ENCODE data around the gene BPIFB1. TPM values are rescaled to one million over a fixed set of nuclear protein-coding genes. Genes with fewer than 3 reads are reported as not detected.
A peak's percentile ranks its signal among the peaks of the same experiment; 100 is the strongest.

The BPIFB1 gene
- total and polyA plus RNA-seq, 2 of the 13 experiments (the other 11 are each of a cell fraction or from before 2014, with no cell fraction given), result 0.82 to 4.4 TPM

- TF ChIP-seq, protein P1, sequence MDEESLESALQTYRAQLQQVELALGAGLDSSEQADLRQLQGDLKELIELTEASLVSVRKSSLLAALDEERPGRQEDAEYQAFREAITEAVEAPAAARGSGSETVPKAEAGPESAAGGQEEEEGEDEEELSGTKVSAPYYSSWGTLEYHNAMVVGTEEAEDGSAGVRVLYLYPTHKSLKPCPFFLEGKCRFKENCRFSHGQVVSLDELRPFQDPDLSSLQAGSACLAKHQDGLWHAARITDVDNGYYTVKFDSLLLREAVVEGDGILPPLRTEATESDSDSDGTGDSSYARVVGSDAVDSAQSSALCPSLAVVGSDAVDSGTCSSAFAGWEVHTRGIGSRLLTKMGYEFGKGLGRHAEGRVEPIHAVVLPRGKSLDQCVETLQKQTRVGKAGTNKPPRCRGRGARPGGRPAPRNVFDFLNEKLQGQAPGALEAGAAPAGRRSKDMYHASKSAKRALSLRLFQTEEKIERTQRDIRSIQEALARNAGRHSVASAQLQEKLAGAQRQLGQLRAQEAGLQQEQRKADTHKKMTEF (CRISPR knock-in tag; IDR thresholded peaks at IDR 0.05), result 0 out of 2 replicates have a peak, but pooled peaks have one; percentile 23
- TF ChIP-seq ATF4 (CRISPR knock-in tag; IDR thresholded peaks at IDR 0.05), result no peak
- TF ChIP-seq, protein P2, sequence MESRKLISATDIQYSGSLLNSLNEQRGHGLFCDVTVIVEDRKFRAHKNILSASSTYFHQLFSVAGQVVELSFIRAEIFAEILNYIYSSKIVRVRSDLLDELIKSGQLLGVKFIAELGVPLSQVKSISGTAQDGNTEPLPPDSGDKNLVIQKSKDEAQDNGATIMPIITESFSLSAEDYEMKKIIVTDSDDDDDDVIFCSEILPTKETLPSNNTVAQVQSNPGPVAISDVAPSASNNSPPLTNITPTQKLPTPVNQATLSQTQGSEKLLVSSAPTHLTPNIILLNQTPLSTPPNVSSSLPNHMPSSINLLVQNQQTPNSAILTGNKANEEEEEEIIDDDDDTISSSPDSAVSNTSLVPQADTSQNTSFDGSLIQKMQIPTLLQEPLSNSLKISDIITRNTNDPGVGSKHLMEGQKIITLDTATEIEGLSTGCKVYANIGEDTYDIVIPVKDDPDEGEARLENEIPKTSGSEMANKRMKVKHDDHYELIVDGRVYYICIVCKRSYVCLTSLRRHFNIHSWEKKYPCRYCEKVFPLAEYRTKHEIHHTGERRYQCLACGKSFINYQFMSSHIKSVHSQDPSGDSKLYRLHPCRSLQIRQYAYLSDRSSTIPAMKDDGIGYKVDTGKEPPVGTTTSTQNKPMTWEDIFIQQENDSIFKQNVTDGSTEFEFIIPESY (CRISPR knock-in tag; IDR thresholded peaks at IDR 0.05), result no peak
- peak; percentile 24 for TF ChIP-seq ASH2L (IDR thresholded peaks at IDR 0.05; ENCODE audit: insufficient read length, low read depth, low read length)
- peak; percentile 35; the same call in 1 of the 2 replicates for TF ChIP-seq PPARG (CRISPR knock-in tag; conservative IDR thresholded peaks at IDR 0.05)
- no peak for TF ChIP-seq TFDP1 (CRISPR knock-in tag; IDR thresholded peaks at IDR 0.05; ENCODE audit: borderline replicate concordance)
- peak; percentile 20; the same call in 1 of the 2 replicates for TF ChIP-seq ARID3A (IDR thresholded peaks at IDR 0.05; ENCODE audit: low read depth, low read length)
- TF ChIP-seq, protein P3, sequence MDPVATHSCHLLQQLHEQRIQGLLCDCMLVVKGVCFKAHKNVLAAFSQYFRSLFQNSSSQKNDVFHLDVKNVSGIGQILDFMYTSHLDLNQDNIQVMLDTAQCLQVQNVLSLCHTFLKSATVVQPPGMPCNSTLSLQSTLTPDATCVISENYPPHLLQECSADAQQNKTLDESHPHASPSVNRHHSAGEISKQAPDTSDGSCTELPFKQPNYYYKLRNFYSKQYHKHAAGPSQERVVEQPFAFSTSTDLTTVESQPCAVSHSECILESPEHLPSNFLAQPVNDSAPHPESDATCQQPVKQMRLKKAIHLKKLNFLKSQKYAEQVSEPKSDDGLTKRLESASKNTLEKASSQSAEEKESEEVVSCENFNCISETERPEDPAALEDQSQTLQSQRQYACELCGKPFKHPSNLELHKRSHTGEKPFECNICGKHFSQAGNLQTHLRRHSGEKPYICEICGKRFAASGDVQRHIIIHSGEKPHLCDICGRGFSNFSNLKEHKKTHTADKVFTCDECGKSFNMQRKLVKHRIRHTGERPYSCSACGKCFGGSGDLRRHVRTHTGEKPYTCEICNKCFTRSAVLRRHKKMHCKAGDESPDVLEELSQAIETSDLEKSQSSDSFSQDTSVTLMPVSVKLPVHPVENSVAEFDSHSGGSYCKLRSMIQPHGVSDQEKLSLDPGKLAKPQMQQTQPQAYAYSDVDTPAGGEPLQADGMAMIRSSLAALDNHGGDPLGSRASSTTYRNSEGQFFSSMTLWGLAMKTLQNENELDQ (CRISPR knock-in tag; IDR thresholded peaks at IDR 0.05; ENCODE audit: borderline replicate concordance), result peak; percentile 39; the same call in 1 of the 2 replicates
- TF ChIP-seq ZZZ3 (CRISPR knock-in tag; IDR thresholded peaks at IDR 0.05; ENCODE audit: borderline replicate concordance), result no peak
- no peak for TF ChIP-seq ZNF776 (CRISPR knock-in tag; IDR thresholded peaks at IDR 0.05)
- no peak for TF ChIP-seq CBX2 (IDR thresholded peaks at IDR 0.05; ENCODE audit: low read depth, low read length)
- TF ChIP-seq CBX2 (CRISPR knock-in tag; IDR thresholded peaks at IDR 0.05; ENCODE audit: low read depth), result no peak
- TF ChIP-seq, protein P4, sequence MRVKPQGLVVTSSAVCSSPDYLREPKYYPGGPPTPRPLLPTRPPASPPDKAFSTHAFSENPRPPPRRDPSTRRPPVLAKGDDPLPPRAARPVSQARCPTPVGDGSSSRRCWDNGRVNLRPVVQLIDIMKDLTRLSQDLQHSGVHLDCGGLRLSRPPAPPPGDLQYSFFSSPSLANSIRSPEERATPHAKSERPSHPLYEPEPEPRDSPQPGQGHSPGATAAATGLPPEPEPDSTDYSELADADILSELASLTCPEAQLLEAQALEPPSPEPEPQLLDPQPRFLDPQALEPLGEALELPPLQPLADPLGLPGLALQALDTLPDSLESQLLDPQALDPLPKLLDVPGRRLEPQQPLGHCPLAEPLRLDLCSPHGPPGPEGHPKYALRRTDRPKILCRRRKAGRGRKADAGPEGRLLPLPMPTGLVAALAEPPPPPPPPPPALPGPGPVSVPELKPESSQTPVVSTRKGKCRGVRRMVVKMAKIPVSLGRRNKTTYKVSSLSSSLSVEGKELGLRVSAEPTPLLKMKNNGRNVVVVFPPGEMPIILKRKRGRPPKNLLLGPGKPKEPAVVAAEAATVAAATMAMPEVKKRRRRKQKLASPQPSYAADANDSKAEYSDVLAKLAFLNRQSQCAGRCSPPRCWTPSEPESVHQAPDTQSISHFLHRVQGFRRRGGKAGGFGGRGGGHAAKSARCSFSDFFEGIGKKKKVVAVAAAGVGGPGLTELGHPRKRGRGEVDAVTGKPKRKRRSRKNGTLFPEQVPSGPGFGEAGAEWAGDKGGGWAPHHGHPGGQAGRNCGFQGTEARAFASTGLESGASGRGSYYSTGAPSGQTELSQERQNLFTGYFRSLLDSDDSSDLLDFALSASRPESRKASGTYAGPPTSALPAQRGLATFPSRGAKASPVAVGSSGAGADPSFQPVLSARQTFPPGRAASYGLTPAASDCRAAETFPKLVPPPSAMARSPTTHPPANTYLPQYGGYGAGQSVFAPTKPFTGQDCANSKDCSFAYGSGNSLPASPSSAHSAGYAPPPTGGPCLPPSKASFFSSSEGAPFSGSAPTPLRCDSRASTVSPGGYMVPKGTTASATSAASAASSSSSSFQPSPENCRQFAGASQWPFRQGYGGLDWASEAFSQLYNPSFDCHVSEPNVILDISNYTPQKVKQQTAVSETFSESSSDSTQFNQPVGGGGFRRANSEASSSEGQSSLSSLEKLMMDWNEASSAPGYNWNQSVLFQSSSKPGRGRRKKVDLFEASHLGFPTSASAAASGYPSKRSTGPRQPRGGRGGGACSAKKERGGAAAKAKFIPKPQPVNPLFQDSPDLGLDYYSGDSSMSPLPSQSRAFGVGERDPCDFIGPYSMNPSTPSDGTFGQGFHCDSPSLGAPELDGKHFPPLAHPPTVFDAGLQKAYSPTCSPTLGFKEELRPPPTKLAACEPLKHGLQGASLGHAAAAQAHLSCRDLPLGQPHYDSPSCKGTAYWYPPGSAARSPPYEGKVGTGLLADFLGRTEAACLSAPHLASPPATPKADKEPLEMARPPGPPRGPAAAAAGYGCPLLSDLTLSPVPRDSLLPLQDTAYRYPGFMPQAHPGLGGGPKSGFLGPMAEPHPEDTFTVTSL (CRISPR knock-in tag; IDR thresholded peaks at IDR 0.05; ENCODE audit: borderline replicate concordance), result no peak
These were observed 20.4 kb upstream of the BPIFB1 start (continued) for GRCh38 chr20:33262658-33263065.

All from HepG2 (cell line).